Measurements from ENCODE around the gene VPS29. TPM values are rescaled to one million over a fixed set of nuclear protein-coding genes. Genes with fewer than 3 reads are reported as not detected.
A peak's percentile ranks its signal among the peaks of the same experiment; 100 is the strongest.

VPS29 gene
- total and polyA plus RNA-seq, 9 of the 15 experiments (the other 6 are each of a cell fraction or from before 2014, with no cell fraction given) = 85.8 to 638 (median 272) TPM

DNA sequence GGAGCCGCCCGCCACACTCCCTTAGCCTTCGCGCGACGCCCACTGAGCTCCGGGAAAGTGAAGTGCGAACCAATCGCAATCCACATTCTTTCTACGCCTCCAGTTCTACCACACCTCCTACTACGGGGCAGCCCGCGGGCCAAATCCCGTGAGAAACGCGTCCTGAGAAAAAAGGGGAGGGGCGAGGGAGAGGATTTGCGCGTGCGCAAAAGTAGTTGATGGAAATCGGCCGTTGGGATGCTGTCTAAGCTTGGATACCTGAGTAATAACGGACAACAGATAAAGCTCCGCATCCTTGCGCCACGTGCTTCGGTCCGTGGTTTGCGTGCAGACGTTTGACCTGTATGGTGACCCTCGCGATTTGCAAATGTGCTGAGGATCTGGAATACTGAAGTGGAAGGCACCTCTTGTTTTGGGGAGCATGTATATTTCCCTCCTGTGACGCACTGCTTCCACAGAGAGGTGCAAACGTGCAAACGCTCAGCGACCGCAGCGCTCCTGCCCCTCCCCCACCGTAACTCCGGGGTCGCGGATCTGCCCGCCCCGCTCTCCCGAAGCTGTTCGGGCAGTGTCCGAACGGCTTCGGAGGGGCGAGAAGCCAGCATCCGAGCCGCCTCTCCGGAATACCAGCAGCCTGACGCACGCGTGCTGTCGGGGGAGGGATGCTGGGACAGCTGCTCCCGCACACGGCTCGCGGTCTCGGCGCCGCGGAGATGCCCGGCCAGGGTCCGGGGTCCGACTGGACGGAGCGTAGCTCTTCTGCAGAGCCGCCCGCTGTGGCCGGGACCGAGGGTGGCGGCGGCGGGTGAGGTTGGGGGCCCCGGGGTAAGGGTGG lies 33.5 kb downstream of the VPS29 start, which contains the start of the genes FAM216A and GPN3:
Gene FAM216A (plus strand): TSS at position 632 of the 835 bp plus-strand sequence. CDS start 31 bp downstream, at position 663.
Gene GPN3 (minus strand): TSS at position 44 of the 835 bp plus-strand sequence. CDS start 54 bp downstream, outside the sequence.
- no peaks in the 10 kb centered on the region for H3K27me3 ChIP-seq (ENCODE audit: control insufficient read depth in 2 of 2, insufficient read depth in 2 of 2, low read length in 2 of 2)
- H3K36me3 ChIP-seq (ENCODE audit: control insufficient read depth, insufficient read depth, low read length) = peaks cover 29% of the 10 kb centered on the region; the same call in 2 of the 3 replicates
- POLR2A ChIA-PET = interaction anchor here (0.6 to 3.1 kb wide), 21 partner anchors 9 to 591 kb away, joined by 3 to 22 read pairs (median 3); partner anchors contain the start of genes ARPC3, RAD9B, TCTN1 and VPS29
- ATAC-seq (peak; percentile 89), FAIRE-seq (peak; percentile 99), DNase-seq (ENCODE audit: extremely low read depth in 1 of 4, low spot score in 3 of 4) (peak; percentile 89 to 99 (median 93))
- WGBS (ENCODE audit: insufficient coverage, low coverage, missing lambda C conversion rate) = 1% methylated on average over 62 of the region's 78 CpGs
- H3K9ac ChIP-seq (ENCODE audit: insufficient read depth in 1 of 2, low read depth in 2 of 2, low read length in 2 of 2) = peak within 1 kb of the TSS; percentile 89 to 99
- peak within 1 kb of the TSS; percentile 97 for H3K27ac ChIP-seq (ENCODE audit: extremely low read depth, low read depth, low read length)
- in situ Hi-C loops (cut with MboI) (loop anchor here (5.0 kb wide), 1 partner anchor 139 kb away; no protein-coding TSS in a partner anchor), intact Hi-C loops (cut with micrococcal nuclease) (loop anchor here (1.0 to 2.0 kb wide), 3 partner anchors 18 to 132 kb away; partner anchors contain the start of genes ARPC3, RAD9B and VPS29)
- H4K20me1 ChIP-seq (replicated peaks; ENCODE audit: control insufficient read depth, insufficient read depth, low read length) = no peaks in the 10 kb centered on the region; the same call in 1 of the 2 replicates
- H3K9me3 ChIP-seq (replicated peaks; ENCODE audit: control insufficient read depth, insufficient read depth, low read depth, low read length) = no peaks in the 10 kb centered on the region
- H3K4me2 ChIP-seq (ENCODE audit: insufficient read depth, low read length) = peak within 1 kb of the TSS; percentile 94
- H2AFZ ChIP-seq (ENCODE audit: low read depth, low read length) = peak within 1 kb of the TSS; percentile 97
- H3K9me1 ChIP-seq (ENCODE audit: control insufficient read depth, insufficient read depth, low read length) = no peaks in the 10 kb centered on the region
- CTCF ChIA-PET (ENCODE audit: low intra/inter-chr PET ratio) = interaction anchor here (0.5 to 3.0 kb wide), 3 partner anchors 132 to 227 kb away, joined by 4 to 15 read pairs (median 5); no protein-coding TSS in a partner anchor
- peaks cover 25 to 30% of the 10 kb centered on the region in 2 experiments; a peak in 4 of 5 replicates for H3K4me1 ChIP-seq (replicated peaks in 1 of 2; ENCODE audit: control insufficient read depth in 2 of 2, insufficient read depth in 2 of 2, low read length in 2 of 2)
- H3K4me3 ChIP-seq = peak within 1 kb of the TSS; percentile 59
- peaks cover 61% of the 10 kb centered on the region for H3K79me2 ChIP-seq (ENCODE audit: control insufficient read depth, insufficient read depth, low read length)
- no TSS peak for BruUV-seq (replicated peaks)
- TF ChIP-seq, protein P1, sequence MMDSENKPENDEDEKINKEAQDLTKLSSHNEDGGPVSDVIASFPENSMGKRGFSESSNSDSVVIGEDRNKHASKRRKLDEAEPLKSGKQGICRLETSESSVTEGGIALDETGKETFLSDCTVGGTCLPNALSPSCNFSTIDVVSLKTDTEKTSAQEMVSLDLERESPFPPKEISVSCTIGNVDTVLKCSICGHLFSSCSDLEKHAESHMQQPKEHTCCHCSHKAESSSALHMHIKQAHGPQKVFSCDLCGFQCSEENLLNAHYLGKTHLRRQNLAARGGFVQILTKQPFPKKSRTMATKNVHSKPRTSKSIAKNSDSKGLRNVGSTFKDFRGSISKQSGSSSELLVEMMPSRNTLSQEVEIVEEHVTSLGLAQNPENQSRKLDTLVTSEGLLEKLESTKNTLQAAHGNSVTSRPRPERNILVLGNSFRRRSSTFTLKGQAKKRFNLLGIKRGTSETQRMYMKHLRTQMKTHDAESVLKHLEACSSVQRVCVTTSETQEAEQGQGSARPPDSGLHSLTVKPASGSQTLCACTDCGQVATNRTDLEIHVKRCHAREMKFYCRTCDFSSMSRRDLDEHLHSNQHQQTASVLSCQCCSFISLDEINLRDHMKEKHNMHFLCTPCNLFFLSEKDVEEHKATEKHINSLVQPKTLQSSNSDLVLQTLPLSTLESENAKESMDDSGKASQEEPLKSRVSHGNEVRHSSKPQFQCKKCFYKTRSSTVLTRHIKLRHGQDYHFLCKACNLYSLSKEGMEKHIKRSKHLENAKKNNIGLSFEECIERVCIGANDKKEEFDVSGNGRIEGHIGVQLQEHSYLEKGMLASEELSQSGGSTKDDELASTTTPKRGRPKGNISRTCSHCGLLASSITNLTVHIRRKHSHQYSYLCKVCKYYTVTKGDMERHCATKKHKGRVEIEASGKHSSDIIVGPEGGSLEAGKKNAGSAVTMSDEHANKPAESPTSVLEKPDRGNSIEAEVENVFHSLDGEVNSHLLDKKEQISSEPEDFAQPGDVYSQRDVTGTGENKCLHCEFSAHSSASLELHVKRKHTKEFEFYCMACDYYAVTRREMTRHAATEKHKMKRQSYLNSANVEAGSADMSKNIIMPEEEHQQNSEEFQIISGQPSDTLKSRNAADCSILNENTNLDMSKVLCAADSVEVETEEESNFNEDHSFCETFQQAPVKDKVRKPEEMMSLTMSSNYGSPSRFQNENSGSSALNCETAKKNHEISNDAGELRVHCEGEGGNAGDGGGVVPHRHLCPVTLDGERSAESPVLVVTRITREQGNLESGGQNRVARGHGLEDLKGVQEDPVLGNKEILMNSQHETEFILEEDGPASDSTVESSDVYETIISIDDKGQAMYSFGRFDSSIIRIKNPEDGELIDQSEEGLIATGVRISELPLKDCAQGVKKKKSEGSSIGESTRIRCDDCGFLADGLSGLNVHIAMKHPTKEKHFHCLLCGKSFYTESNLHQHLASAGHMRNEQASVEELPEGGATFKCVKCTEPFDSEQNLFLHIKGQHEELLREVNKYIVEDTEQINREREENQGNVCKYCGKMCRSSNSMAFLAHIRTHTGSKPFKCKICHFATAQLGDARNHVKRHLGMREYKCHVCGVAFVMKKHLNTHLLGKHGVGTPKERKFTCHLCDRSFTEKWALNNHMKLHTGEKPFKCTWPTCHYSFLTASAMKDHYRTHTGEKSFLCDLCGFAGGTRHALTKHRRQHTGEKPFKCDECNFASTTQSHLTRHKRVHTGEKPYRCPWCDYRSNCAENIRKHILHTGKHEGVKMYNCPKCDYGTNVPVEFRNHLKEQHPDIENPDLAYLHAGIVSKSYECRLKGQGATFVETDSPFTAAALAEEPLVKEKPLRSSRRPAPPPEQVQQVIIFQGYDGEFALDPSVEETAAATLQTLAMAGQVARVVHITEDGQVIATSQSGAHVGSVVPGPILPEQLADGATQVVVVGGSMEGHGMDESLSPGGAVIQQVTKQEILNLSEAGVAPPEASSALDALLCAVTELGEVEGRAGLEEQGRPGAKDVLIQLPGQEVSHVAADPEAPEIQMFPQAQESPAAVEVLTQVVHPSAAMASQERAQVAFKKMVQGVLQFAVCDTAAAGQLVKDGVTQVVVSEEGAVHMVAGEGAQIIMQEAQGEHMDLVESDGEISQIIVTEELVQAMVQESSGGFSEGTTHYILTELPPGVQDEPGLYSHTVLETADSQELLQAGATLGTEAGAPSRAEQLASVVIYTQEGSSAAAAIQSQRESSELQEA (IDR thresholded peaks at IDR 0.05; ENCODE audit: low read depth) = peak; percentile 99
- TF ChIP-seq, protein P2, sequence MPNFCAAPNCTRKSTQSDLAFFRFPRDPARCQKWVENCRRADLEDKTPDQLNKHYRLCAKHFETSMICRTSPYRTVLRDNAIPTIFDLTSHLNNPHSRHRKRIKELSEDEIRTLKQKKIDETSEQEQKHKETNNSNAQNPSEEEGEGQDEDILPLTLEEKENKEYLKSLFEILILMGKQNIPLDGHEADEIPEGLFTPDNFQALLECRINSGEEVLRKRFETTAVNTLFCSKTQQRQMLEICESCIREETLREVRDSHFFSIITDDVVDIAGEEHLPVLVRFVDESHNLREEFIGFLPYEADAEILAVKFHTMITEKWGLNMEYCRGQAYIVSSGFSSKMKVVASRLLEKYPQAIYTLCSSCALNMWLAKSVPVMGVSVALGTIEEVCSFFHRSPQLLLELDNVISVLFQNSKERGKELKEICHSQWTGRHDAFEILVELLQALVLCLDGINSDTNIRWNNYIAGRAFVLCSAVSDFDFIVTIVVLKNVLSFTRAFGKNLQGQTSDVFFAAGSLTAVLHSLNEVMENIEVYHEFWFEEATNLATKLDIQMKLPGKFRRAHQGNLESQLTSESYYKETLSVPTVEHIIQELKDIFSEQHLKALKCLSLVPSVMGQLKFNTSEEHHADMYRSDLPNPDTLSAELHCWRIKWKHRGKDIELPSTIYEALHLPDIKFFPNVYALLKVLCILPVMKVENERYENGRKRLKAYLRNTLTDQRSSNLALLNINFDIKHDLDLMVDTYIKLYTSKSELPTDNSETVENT (CRISPR knock-in tag; IDR thresholded peaks at IDR 0.05) = peak; percentile 81; the same call in 1 of the 2 replicates
- TF ChIP-seq C11orf30 (IDR thresholded peaks at IDR 0.05; ENCODE audit: low read depth) = peak; percentile 85
- peak in 1 of 2 experiments; percentile 59; a peak in 1 of 4 replicates for TF ChIP-seq HDAC1 (IDR thresholded peaks at IDR 0.05)
- TF ChIP-seq CHD2 (IDR thresholded peaks at IDR 0.05; ENCODE audit: low read depth, low read length) = peak; percentile 96
- TF ChIP-seq RCOR1 (IDR thresholded peaks at IDR 0.05; ENCODE audit: borderline replicate concordance in 1 of 2, low read depth in 2 of 2, low read length in 2 of 2) = peak in 1 of 2 experiments; percentile 89; a peak in 3 of 4 replicates
- TF ChIP-seq CREB1 (IDR thresholded peaks at IDR 0.05) = peak; percentile 54
- TF ChIP-seq CREB1 (CRISPR knock-in tag; IDR thresholded peaks at IDR 0.05) = peak; percentile 66; the same call in 1 of the 2 replicates
- TF ChIP-seq NUFIP1 (IDR thresholded peaks at IDR 0.05; ENCODE audit: partially characterized antibody) = no peak
- TF ChIP-seq ZNF408 (CRISPR knock-in tag; IDR thresholded peaks at IDR 0.05; ENCODE audit: low read depth) = no peak

Measured in K562 (cell line).